ENCODE data around the gene MAN2C1.

GRCh38 chr15:75366163-75366562 lies 2.2 kb downstream of the MAN2C1 start:
- TF ChIP-seq LEF1 (IDR thresholded peaks at IDR 0.05; ENCODE audit: borderline replicate concordance) (no peak), L3MBTL2 (conservative IDR thresholded peaks at IDR 0.05) (no peak), FOXK2 (IDR thresholded peaks at IDR 0.05) (no peak), BHLHE40 (IDR thresholded peaks at IDR 0.05; ENCODE audit: borderline replicate concordance) (no peak), FOXM1 (IDR thresholded peaks at IDR 0.05; ENCODE audit: borderline replicate concordance) (no peak), ZNF384 (IDR thresholded peaks at IDR 0.05) (no peak)
